Measurements from ENCODE around the gene STAB2. TPM values are rescaled to one million over a fixed set of nuclear protein-coding genes. Genes with fewer than 3 reads are reported as not detected.

STAB2 gene
- total and polyA plus RNA-seq, 2 of the 4 experiments (the other 2 are of a cell fraction) = not detected

- Histone ChIP-seq H4K20me1 (ENCODE audit: insufficient read depth, low read length) (no peaks in the 10 kb centered on the region), H2BK15ac (ENCODE audit: low read depth, low read length) (no peak overlapping the region), H3K56ac (ENCODE audit: extremely low read depth, insufficient read depth, low read length) (no peak overlapping the region), H2AK9ac (replicated peaks; ENCODE audit: low read depth, low read length, poor library complexity) (no peak overlapping the region), H4K91ac (ENCODE audit: insufficient read depth, low read depth, low read length) (no peak overlapping the region), H3K4me1 (ENCODE audit: control insufficient read depth, insufficient read depth, low read length) (no peaks in the 10 kb centered on the region), H3K9me3 (ENCODE audit: control insufficient read depth, insufficient read depth, low read length) (no peaks in the 10 kb centered on the region; the same call in 1 of the 2 replicates), H3K23ac (ENCODE audit: low read depth, low read length) (no peak overlapping the region), H3K4ac (ENCODE audit: low read depth, low read length) (no peak overlapping the region), H2AFZ (replicated peaks; ENCODE audit: low read length, poor library complexity) (no peak overlapping the region), H3K4me2 (ENCODE audit: low read depth, low read length) (no peak overlapping the region), H2BK120ac (ENCODE audit: low read depth, low read length) (no peak overlapping the region), H3K79me1 (ENCODE audit: low read depth in 1 of 2, low read length in 2 of 2) (no peaks in the 10 kb centered on the region), H2BK20ac (ENCODE audit: low read depth, low read length) (no peak overlapping the region), H4K5ac (ENCODE audit: low read depth, low read length) (no peak overlapping the region), H3K9me1 (ENCODE audit: insufficient read depth, low read length) (no peaks in the 10 kb centered on the region), H4K8ac (ENCODE audit: low read depth in 2 of 2, low read length in 2 of 2) (no peak overlapping the region), H3K9ac (ENCODE audit: low read depth, low read length) (no peak overlapping the region), H2AK5ac (ENCODE audit: low read depth, low read length) (no peak overlapping the region), H3K27ac (ENCODE audit: insufficient read depth, low read length) (no peak overlapping the region), H3K14ac (replicated peaks; ENCODE audit: low read depth, low read length) (no peak overlapping the region), H3K18ac (ENCODE audit: low read depth, low read length) (no peak overlapping the region), H3K36me3 (ENCODE audit: control insufficient read depth, insufficient read depth, low read length) (no peaks in the 10 kb centered on the region), H3K27me3 (ENCODE audit: control insufficient read depth, insufficient read depth, low read length) (no peaks in the 10 kb centered on the region; the same call in 1 of the 2 replicates), H3K4me3 (ENCODE audit: insufficient read depth, low read depth, low read length) (no peak overlapping the region), H2BK5ac (ENCODE audit: low read depth, low read length, poor library complexity, severe bottlenecking) (no peak overlapping the region)
- CTCF ChIA-PET = no interaction called here
- no CpG with 5 or more reads among the region's 2 CpGs for WGBS, 2 experiments (ENCODE audit: extremely low coverage in 2 of 2, insufficient read length in 1 of 2)
- dilution Hi-C loops (cut with HindIII; ENCODE audit: low sequenced_read_pairs, unreplicated experiment) = no loop called here
- DNase-seq = no peak
- intact Hi-C loops (cut with micrococcal nuclease) = no loop called here
- no TSS peak for BruUV-seq (replicated peaks)
- in situ Hi-C loops (cut with MboI; ENCODE audit: low sequenced_read_pairs) = no loop called here
- TF ChIP-seq CHD1 (IDR thresholded peaks at IDR 0.05; ENCODE audit: low read depth, low read length) = no peak
- TF ChIP-seq FOS (IDR thresholded peaks at IDR 0.05; ENCODE audit: low read depth, low read length) = no peak
- TF ChIP-seq RCOR1 (IDR thresholded peaks at IDR 0.05; ENCODE audit: insufficient replicate concordance, low read length) = no peak
- ATAC-seq (ENCODE audit: low read depth) = no peak
- POLR2A ChIA-PET (ENCODE audit: unreplicated experiment) = no interaction called here
Observed at GRCh38 chr12:103637429-103637828, 50.4 kb downstream of the STAB2 start.
